HFF-Myc (cell line): ENCODE data around the gene LRRC49.

ENCODE experiments used
- DNase-seq: peaks from one replicate; pipeline ENCODE4 v3.0.0-alpha.2; 2011; ENCODE audit warnings: low read depth; ENCODE audit errors: extremely low read depth
- H3K4me3 ChIP-seq: replicated peaks from 2 replicates; pipeline ENCODE4 v1.5.1; 2011; ENCODE audit warnings: low read depth, mild to moderate bottlenecking, control low read depth, low read length
- CTCF ChIP-seq: IDR thresholded peaks from 2 replicates; pipeline ENCODE4 v1.5.1; 2012; ENCODE audit warnings: mild to moderate bottlenecking, low read depth, low read length, control low read depth; ENCODE audit errors: missing control alignments

The LRRC49 gene

GRCh38 chr15:70962084-70962483 lies 69.5 kb downstream of the LRRC49 start:
- no peak for DNase-seq
- no peak for TF ChIP-seq CTCF
- H3K4me3 ChIP-seq: no peak overlapping the region

GRCh38 chr15:70963199-70963598 lies 70.6 kb downstream of the LRRC49 start:
- TF ChIP-seq CTCF: no peak
- no peak for DNase-seq
- H3K4me3 ChIP-seq: no peak overlapping the region

- DNase-seq: no peak
- no peak for TF ChIP-seq CTCF
- no peak overlapping the region for H3K4me3 ChIP-seq
These were observed 71.4 kb downstream of the LRRC49 start for GRCh38 chr15:70964058-70964457.

GRCh38 chr15:70964686-70965085 lies 72.1 kb downstream of the LRRC49 start:
- TF ChIP-seq CTCF: no peak
- H3K4me3 ChIP-seq: no peak overlapping the region
- DNase-seq: no peak

- no peak overlapping the region for H3K4me3 ChIP-seq
- no peak for DNase-seq
These were observed 75.0 kb downstream of the LRRC49 start for GRCh38 chr15:70967646-70968045.

GRCh38 chr15:70974004-70974832 lies 81.6 kb downstream of the LRRC49 start:
- DNase-seq: peak; percentile 57
- H3K4me3 ChIP-seq: no peak overlapping the region
- TF ChIP-seq CTCF: peak; percentile 31

More at GRCh38 chr15:70967646-70968045, 75.0 kb downstream of the LRRC49 start:
- TF ChIP-seq CTCF: no peak
